Uterus (tissue), 4 donors: Measurements from ENCODE around the gene PRM2. TPM values are rescaled to one million over a fixed set of nuclear protein-coding genes. Genes with fewer than 3 reads are reported as not detected.

Experiments
- DNase-seq, 2 donors: peaks; one replicate each; pipeline ENCODE4 v3.0.0-alpha.2; 2019 to 2020
- H3K27ac ChIP-seq, 2 donors: fragments of 200-600 bp; sonication (generic); 1 replicate in 1 of 2; 2 replicates in 1 of 2; pipeline ENCODE4 v1.5.1; 2016 to 2018
- H3K27me3 ChIP-seq, 2 donors: fragments of 200-600 bp; sonication (generic); one replicate each; pipeline ENCODE4 v1.5.1; 2018 to 2019; ENCODE audit warnings: control low read depth in 1 of 2
- H3K36me3 ChIP-seq, 2 donors: fragments of 200-600 bp; sonication (generic); one replicate each; pipeline ENCODE4 v1.5.1; 2019; ENCODE audit warnings: control low read depth in 1 of 2
- H3K4me1 ChIP-seq, 2 donors: fragments of 200-600 bp; sonication (generic); one replicate each; pipeline ENCODE4 v1.5.1; 2018 to 2019; ENCODE audit warnings: control low read depth in 1 of 2
- H3K4me3 ChIP-seq, 2 donors: fragments of 200-600 bp; sonication (generic); 1 replicate in 1 of 2; 2 replicates in 1 of 2; pipeline ENCODE4 v1.5.1; 2018 to 2019; ENCODE audit warnings: mild to moderate bottlenecking in 1 of 2
- H3K9me3 ChIP-seq, 2 donors: fragments of 200-600 bp; sonication (generic); one replicate each; pipeline ENCODE4 v1.5.1; 2019; ENCODE audit warnings: control low read depth in 1 of 2
- POLR2A ChIP-seq, 2 donors: fragments of 450-650 bp; IDR thresholded peaks; one replicate each; pipeline ENCODE4 v1.6.1; 2016; ENCODE audit warnings: antibody characterized with exemption in 2 of 2, mild to moderate bottlenecking in 1 of 2, moderate library complexity in 1 of 2
- intact Hi-C: fragments of 100-400 bp; cut with DNase I; formaldehyde crosslinking; loops from one replicate; pipeline ENCODE4 v1.15.1; 2023; ENCODE audit warnings: low total_unique reads
- total RNA-seq, 4 donors: library from RNA; depleted of rRNA in 3 of 4; stranded (reverse); fragments of >200 nt in 3 of 4; gene quantifications; one replicate each; pipeline versions ENCODE4 v1.1.0 to v1.2.4, GENCODE V29; 2014 to 2023
- TF ChIP-seq, protein P1 (sequence below), 4 experiments: fragments of 200-600 bp in 2 of 4; fragments of 450-650 bp in 2 of 4; sonication (generic) in 2 of 4; IDR thresholded peaks; one replicate each; pipeline ENCODE4 v1.5.1; 2016 to 2019; ENCODE audit warnings: antibody characterized with exemption in 4 of 4, mild to moderate bottlenecking in 2 of 4, moderate library complexity in 1 of 4
- donor health status: DM: yes; HTN: yes; CAD: no.

The PRM2 gene
- total RNA-seq, 4 donors from 2014 or later: not detected

DNA sequence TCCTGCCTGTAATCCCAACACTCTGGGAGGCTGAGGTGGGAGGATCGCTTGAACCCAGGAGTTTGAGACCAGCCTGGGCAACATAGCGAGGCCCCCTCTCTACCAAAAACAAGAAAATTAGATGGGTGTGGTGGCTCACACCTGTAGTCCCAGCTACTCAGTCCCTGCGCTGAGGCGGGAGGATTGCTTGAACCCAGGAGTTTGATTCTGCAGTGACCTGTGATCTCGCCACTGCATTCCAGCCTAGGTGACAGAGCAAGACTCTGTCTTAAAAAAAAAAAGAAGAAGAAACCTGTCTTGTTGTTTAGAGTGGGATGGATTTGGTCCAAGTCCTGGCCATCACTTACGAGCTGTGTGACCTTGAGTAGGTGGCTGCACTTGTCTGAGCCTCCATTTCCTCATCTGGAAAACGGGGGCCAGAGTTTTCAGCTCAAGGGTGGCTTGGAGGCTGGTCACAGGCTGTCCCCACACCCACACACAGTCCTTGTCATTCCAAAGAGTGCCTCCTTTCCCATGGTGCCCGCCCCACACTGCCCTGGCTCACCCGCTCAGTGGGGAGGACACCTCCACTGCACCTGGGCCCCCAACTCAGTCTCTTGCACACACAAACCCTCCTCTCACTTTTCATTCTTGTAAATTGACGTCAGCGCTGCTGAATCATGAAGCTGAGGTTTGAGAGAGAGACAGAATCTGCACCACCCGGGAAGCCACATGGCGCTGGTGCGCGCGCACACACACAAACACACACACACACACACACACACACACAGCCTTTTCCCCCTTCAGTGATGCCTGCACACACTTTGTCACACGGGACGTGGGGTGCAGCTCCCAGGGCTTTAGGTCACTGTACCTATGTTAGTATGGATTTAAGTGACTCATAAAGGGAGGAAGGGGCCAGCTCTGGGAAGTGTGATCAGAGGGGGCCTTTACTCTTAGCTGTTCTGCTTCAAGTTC lies 24.5 kb downstream of the PRM2 start:
- intact Hi-C loops: no loop called here
- peaks cover 0 to 6% of the 10 kb centered on the region in 2 donors for H3K4me1 ChIP-seq

GRCh38 chr16:11250786-11251524 lies 25.3 kb downstream of the PRM2 start:
- H3K4me1 ChIP-seq: peaks cover 0 to 6% of the 10 kb centered on the region in 2 donors
- no peak for DNase-seq
- H3K27ac ChIP-seq: no peak overlapping the region
- TF ChIP-seq POLR2A (IDR thresholded peaks at IDR 0.05): no peak
- TF ChIP-seq, protein P1, sequence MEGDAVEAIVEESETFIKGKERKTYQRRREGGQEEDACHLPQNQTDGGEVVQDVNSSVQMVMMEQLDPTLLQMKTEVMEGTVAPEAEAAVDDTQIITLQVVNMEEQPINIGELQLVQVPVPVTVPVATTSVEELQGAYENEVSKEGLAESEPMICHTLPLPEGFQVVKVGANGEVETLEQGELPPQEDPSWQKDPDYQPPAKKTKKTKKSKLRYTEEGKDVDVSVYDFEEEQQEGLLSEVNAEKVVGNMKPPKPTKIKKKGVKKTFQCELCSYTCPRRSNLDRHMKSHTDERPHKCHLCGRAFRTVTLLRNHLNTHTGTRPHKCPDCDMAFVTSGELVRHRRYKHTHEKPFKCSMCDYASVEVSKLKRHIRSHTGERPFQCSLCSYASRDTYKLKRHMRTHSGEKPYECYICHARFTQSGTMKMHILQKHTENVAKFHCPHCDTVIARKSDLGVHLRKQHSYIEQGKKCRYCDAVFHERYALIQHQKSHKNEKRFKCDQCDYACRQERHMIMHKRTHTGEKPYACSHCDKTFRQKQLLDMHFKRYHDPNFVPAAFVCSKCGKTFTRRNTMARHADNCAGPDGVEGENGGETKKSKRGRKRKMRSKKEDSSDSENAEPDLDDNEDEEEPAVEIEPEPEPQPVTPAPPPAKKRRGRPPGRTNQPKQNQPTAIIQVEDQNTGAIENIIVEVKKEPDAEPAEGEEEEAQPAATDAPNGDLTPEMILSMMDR (IDR thresholded peaks at IDR 0.05): no peak
- H3K9me3 ChIP-seq: no peaks in the 10 kb centered on the region
- intact Hi-C loops: no loop called here
- H3K4me3 ChIP-seq: no peak overlapping the region
- no peaks in the 10 kb centered on the region for H3K36me3 ChIP-seq
- H3K27me3 ChIP-seq: no peaks in the 10 kb centered on the region

More for the DNA sequence above, 24.5 kb downstream of the PRM2 start:
- Histone ChIP-seq H3K4me3 (no peak overlapping the region), H3K36me3 (no peaks in the 10 kb centered on the region), H3K9me3 (no peaks in the 10 kb centered on the region), H3K27me3 (no peaks in the 10 kb centered on the region), H3K27ac (no peak overlapping the region)
- DNase-seq: no peak
- no peak for TF ChIP-seq POLR2A (IDR thresholded peaks at IDR 0.05)

DNA sequence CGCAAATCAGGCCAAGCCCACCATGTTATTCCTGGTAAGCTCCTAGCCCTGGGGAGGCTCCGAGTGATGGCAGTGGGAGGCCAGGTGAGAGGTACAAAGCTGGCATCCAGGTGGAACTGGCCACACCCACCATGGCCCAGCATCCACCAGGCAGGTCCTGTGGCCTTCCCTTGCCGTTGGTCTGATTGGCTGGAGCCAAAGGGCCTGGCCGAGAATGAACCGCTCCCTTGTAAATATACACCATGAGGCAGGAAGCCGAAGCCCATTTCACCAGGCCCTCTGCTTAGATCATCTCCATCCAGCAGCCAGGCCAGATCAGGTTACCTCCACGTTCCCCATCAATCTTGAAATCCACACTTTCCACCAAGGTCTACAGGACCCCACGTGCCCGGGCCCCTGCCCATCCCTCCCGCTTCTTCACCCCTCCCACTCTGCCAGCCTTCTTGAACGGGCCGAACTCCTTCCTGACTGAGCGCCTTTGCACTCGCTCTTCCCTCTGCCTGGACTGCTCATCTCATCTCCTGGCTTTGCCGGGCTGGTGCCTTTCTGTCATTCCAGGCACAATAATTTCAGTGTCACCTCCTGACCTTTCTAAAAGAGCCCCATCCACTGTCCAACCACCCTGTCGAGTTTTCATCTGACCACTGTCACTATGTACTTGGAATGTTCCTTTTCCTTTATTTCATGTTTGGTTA lies 26.0 kb downstream of the PRM2 start:
- intact Hi-C loops: no loop called here
- TF ChIP-seq, protein P1 (IDR thresholded peaks at IDR 0.05): no peak
- no peak for TF ChIP-seq POLR2A (IDR thresholded peaks at IDR 0.05)

DNA sequence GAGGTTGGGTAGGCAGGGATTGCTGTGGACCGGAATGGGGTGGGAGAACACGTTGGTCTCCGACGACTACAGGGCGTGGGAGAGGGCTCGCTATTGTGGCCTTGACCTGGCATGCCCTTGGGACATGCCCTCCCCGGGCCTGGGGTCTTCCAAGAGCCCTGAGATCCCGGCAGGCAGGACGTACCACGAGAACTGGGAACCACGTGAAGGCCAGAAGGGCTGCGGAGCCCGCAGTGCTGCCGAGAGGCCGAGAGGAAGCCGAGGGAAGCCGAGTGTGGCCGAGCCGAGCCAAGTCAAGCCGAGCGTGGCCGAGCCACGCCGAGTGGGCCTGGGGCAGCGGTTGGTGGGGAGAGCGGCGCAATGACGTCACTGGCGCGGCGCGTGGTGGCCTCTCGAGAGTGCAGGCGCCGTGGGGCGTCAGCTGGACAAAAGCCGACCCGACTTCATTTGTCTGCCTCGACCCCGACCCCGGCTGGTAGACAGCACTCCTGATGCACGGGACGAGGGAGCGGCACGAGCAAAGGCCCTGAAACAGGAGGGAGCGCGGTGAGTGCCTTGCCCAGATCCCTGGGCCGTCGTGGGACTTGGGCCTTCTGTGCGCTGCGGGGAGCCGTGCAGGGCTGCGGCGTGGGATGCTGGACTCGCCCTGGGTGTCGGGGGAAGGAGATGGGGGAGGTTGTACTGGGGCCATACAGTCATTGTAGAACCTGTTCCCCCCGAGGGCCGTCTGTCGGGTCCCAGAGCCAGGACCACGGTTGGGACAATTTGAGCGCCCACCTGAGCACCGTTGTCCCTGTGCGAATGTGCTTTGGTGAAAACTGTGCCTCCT lies 26.8 kb downstream of the PRM2 start:
- no peaks in the 10 kb centered on the region for H3K36me3 ChIP-seq
- no peak overlapping the region for H3K27ac ChIP-seq
- no peak for TF ChIP-seq POLR2A (IDR thresholded peaks at IDR 0.05)
- TF ChIP-seq, protein P1 (IDR thresholded peaks at IDR 0.05): no peak
- H3K4me1 ChIP-seq: no peaks in the 10 kb centered on the region
- no peaks in the 10 kb centered on the region for H3K9me3 ChIP-seq
- no peak for DNase-seq
- intact Hi-C loops: no loop called here
- H3K27me3 ChIP-seq: no peaks in the 10 kb centered on the region
- H3K4me3 ChIP-seq: no peak overlapping the region

More for the DNA sequence above, 26.0 kb downstream of the PRM2 start:
- H3K27ac ChIP-seq: no peak overlapping the region
- no peaks in the 10 kb centered on the region for H3K36me3 ChIP-seq
- no peak overlapping the region for H3K4me3 ChIP-seq
- no peak for DNase-seq
- H3K9me3 ChIP-seq: no peaks in the 10 kb centered on the region
- no peaks in the 10 kb centered on the region for H3K27me3 ChIP-seq
- peaks cover 0 to 6% of the 10 kb centered on the region in 2 donors for H3K4me1 ChIP-seq

DNA sequence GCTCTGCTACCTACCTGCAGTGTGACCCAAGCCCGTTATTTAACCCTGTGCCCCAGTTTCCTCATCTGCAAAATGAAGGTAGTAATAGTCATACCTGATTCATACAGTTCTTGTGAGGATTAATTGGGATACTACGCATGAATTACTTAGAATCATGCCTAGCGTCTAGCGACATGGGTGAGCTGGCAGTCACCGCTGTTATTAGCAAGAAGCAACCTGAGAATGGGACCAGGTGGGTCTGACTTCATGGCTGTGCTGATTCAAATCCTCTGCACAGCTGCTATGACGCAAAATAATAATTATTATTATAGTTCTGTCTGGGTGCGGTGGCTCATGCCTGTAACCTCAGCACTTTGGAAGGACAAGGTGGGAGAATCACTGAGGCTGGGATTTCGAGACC lies 28.1 kb downstream of the PRM2 start:
- TF ChIP-seq, protein P1 (IDR thresholded peaks at IDR 0.05): no peak
- no peak for TF ChIP-seq POLR2A (IDR thresholded peaks at IDR 0.05)
- no peaks in the 10 kb centered on the region for H3K4me1 ChIP-seq
- no peaks in the 10 kb centered on the region for H3K36me3 ChIP-seq
- intact Hi-C loops: no loop called here
- H3K27me3 ChIP-seq: no peaks in the 10 kb centered on the region
- no peak overlapping the region for H3K4me3 ChIP-seq
- H3K27ac ChIP-seq: no peak overlapping the region
- DNase-seq: no peak
- no peaks in the 10 kb centered on the region for H3K9me3 ChIP-seq
